ENCODE measurements around the gene RERG. TPM values are rescaled to one million over a fixed set of nuclear protein-coding genes. Genes with fewer than 3 reads are reported as not detected.
A peak's percentile ranks its signal among the peaks of the same experiment; 100 is the strongest.

The RERG gene
- total and polyA plus RNA-seq, 2 donors from 2014 or later, result 29.3 to 44.7 TPM

DNA sequence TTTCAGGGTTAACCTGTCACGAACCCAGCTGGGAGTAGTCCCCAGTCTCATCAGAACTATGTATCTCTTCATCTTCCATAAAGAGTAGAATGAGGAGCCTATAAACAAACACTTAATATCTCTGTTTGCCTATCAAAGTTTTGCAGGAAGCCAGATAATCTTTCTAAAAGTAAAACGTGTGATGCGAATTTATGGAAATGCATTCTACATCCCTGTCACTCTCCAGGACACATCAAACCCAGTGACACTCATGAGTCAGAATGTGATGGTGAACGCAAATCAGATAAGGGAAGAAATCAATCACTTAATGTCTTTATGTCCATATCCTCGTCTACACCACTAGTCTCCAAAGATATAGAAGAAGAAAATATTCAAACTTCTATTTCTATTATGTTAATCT lies 37.4 kb downstream of the RERG start:
- H3K4me3 ChIP-seq (ENCODE audit: low read length in 3 of 3), result no peak overlapping the region
- H3K9me3 ChIP-seq (ENCODE audit: control insufficient read depth in 2 of 3, insufficient read depth in 1 of 3, low read length in 3 of 3), result no peaks in the 10 kb centered on the region
- no peak overlapping the region for H3K9ac ChIP-seq (ENCODE audit: low read length in 3 of 3)
- FAIRE-seq (no peak), DNase-seq (no peak)
- TF ChIP-seq, protein P1, sequence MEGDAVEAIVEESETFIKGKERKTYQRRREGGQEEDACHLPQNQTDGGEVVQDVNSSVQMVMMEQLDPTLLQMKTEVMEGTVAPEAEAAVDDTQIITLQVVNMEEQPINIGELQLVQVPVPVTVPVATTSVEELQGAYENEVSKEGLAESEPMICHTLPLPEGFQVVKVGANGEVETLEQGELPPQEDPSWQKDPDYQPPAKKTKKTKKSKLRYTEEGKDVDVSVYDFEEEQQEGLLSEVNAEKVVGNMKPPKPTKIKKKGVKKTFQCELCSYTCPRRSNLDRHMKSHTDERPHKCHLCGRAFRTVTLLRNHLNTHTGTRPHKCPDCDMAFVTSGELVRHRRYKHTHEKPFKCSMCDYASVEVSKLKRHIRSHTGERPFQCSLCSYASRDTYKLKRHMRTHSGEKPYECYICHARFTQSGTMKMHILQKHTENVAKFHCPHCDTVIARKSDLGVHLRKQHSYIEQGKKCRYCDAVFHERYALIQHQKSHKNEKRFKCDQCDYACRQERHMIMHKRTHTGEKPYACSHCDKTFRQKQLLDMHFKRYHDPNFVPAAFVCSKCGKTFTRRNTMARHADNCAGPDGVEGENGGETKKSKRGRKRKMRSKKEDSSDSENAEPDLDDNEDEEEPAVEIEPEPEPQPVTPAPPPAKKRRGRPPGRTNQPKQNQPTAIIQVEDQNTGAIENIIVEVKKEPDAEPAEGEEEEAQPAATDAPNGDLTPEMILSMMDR (IDR thresholded peaks at IDR 0.05; ENCODE audit: borderline replicate concordance, extremely low read depth, insufficient read depth), result no peak
- no peak overlapping the region for H3K27ac ChIP-seq (ENCODE audit: low read depth in 2 of 2, low read length in 2 of 2)
- H3K4me1 ChIP-seq (ENCODE audit: control insufficient read depth in 2 of 3, insufficient read depth in 2 of 3, low read depth in 1 of 3, low read length in 3 of 3), result peaks cover 3 to 16% (median 7%) of the 10 kb centered on the region in 3 donors
- no peaks in the 10 kb centered on the region for H3K27me3 ChIP-seq (ENCODE audit: control insufficient read depth, insufficient read depth, low read length)
- no peaks in the 10 kb centered on the region for H3K36me3 ChIP-seq (ENCODE audit: control insufficient read depth in 2 of 3, insufficient read depth in 3 of 3, low read length in 3 of 3)
- intact Hi-C loops (cut with DNase I), result no loop called here

GRCh38 chr12:15181017-15181683 lies 40.1 kb downstream of the RERG start:
- H3K36me3 ChIP-seq (ENCODE audit: control insufficient read depth in 2 of 3, insufficient read depth in 3 of 3, low read length in 3 of 3), result no peaks in the 10 kb centered on the region
- no peaks in the 10 kb centered on the region for H3K27me3 ChIP-seq (ENCODE audit: control insufficient read depth, insufficient read depth, low read length)
- DNase-seq (no peak), FAIRE-seq (no peak)
- intact Hi-C loops (cut with DNase I), result no loop called here
- no peak overlapping the region for H3K27ac ChIP-seq (ENCODE audit: low read depth in 2 of 2, low read length in 2 of 2)
- H3K9ac ChIP-seq (ENCODE audit: low read length in 3 of 3), result no peak overlapping the region
- H3K4me3 ChIP-seq (ENCODE audit: low read length in 3 of 3), result no peak overlapping the region
- TF ChIP-seq, protein P1 (IDR thresholded peaks at IDR 0.05; ENCODE audit: borderline replicate concordance, extremely low read depth, insufficient read depth), result no peak
- H3K9me3 ChIP-seq (ENCODE audit: control insufficient read depth in 2 of 3, insufficient read depth in 1 of 3, low read length in 3 of 3), result no peaks in the 10 kb centered on the region
- peaks cover 0 to 10% (median 2%) of the 10 kb centered on the region in 3 donors for H3K4me1 ChIP-seq (ENCODE audit: control insufficient read depth in 2 of 3, insufficient read depth in 2 of 3, low read depth in 1 of 3, low read length in 3 of 3)

GRCh38 chr12:15180325-15180724 lies 40.9 kb downstream of the RERG start:
- Histone ChIP-seq H3K27me3 (ENCODE audit: control insufficient read depth, insufficient read depth, low read length) (no peaks in the 10 kb centered on the region), H3K4me3 (ENCODE audit: low read length in 3 of 3) (no peak overlapping the region), H3K4me1 (ENCODE audit: control insufficient read depth in 2 of 3, insufficient read depth in 2 of 3, low read depth in 1 of 3, low read length in 3 of 3) (peaks cover 0 to 10% (median 2%) of the 10 kb centered on the region in 3 donors), H3K36me3 (ENCODE audit: control insufficient read depth in 2 of 3, insufficient read depth in 3 of 3, low read length in 3 of 3) (no peaks in the 10 kb centered on the region), H3K9ac (ENCODE audit: low read length in 3 of 3) (no peak overlapping the region), H3K9me3 (ENCODE audit: control insufficient read depth in 2 of 3, insufficient read depth in 1 of 3, low read length in 3 of 3) (no peaks in the 10 kb centered on the region), H3K27ac (ENCODE audit: low read depth in 2 of 2, low read length in 2 of 2) (peak overlapping the region in 1 of 2 donors; percentile 10)
- DNase-seq (no peak), FAIRE-seq (no peak)
- TF ChIP-seq, protein P1 (IDR thresholded peaks at IDR 0.05; ENCODE audit: borderline replicate concordance, extremely low read depth, insufficient read depth), result no peak
- intact Hi-C loops (cut with DNase I), result no loop called here
